GM21360 (cell line): ENCODE data around the gene LDLRAD4.

Experiments
- ATAC-seq: cut with Tn5 transposase; IDR thresholded peaks from one replicate; pipeline ENCODE4 v1.9.1; 2021; ENCODE audit warnings: mild to moderate bottlenecking, moderate library complexity; ENCODE audit not compliant: unreplicated experiment

The LDLRAD4 gene

GRCh38 chr18:13380691-13381070 is 162.1 kb downstream of the LDLRAD4 start:
- no peak for ATAC-seq

DNA sequence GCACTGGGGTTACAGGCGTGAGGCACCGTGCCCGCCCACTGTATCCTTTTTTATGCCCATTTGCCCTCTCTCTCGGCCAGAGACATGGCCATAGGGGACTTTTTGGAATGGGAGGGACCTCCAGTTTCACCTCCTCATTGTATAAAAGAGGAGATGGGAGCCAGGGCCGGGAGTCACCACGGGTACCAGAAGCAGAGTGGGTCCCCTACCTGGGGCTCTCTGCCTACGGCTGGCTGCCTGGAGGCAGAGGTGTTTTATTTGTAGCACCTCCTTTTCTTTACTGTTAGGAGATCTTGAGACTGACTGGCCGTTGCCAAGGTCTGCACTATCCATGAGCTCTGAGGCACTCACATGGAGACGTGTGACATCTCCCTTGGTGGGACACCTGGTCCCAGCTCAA is 162.8 kb downstream of the LDLRAD4 start:
- ATAC-seq, result no peak

- ATAC-seq, result no peak
Observed at GRCh38 chr18:13381944-13382365, 163.4 kb downstream of the LDLRAD4 start.

DNA sequence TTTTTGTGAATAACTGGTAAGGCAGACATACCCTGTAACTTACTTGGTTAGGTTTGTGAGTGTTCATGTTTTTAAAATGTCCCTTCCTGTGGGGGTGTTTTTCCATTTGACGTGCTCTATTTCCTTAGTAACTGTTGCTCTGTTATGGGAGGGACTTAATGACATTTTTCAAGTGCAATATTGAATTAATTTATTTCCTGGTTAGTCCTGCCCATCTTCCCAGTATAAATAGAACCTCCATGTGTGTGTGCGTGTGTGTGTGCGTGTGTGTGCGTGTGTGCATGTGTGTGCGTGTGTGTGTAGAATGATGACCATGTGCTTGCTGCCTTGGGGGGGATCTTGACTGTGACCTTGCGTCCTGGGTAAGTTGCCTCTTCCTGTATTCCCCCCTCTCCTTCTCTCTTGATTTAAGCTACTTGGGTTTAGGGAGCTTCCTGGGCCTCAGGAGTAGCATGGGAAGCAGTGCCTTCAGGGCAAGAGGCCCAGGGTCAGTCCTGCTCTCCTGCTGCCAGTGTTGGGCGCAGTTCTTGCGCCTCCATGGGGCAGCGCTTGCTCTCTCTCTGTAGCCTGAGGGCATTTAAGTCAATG is 163.9 kb downstream of the LDLRAD4 start:
- no peak for ATAC-seq

DNA sequence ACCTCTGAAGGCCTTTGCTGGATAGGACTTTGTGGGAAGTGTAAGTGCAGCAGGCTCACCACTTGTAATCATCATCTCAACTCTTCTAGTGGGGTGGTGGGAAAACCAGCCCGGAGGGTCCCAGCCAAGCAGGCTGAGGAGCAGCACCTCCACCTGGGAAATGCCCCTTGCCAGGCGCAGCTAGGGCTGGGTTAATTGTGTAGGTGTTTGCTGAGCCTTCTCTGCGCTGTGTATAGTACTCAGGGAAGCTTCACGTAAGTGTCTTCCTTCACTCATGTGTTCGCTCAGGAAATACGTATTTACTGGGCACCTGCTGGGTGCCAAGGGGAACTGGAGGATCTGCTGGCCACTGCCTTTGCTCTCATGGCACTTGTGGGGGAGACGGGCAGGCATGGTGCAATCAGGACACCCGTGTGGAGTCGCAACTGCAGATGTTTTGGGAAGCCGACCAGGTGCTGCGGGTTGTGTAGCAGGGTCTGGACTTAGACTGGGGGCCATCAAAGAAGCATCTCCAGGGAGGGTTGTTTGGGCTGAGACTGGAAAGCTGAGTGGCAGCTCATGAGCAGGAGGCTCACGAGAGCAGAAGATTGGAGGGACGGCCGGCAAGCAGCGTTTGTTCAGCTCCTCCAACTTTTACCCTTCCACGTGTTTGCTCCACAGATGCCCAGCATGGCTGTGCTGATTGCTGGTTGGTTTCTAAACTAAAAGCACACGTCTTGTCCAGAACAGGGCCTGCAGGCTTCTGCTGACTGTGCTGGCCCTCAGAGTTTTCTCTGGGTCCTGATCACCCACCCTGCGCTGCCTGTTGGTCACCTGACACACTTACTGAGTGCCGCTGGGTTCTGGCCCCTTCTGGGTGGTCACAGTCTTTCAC is 164.6 kb downstream of the LDLRAD4 start:
- no peak for ATAC-seq

DNA sequence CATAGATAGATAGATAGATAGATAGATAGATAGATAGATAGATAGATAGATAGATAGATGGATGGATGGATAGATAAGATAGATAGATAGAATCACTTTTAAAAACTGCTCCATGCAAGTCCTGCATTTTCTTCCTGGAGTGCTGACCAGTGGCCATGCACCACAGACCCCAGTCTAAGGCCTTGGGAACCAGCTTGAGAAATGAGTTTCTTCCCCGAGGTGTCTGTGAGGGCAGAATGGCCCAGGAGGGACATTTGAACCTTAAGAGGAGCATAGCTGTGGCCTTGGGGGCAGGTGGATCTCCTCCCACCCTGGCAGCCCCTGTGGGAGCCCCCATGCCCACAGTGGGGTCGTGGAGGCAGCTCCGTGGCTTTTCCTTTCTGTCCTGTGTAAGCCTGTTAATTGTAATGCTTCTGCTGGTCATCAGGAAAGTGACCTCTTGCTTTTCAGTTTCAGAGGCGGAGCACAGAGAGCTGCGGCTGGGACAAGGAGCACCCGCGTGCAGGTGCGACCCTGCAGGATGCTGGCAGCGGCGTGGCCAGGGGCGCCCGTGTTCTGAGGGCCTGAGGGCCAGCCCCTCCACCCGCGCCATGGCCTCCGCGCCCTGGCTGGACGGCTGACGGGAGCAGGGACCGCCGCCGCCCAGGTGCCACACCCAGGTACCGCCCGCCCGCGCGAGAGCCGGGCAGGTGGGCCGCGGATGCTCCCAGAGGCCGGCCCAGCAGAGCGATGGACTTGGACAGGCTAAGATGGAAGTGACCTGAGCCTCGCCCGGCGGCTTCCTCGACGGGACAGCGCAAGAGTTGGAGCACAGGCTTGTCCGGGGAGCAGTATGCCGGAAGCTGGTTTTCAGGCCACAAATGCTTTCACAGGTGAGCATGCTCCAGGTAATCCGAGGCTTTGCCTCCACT is 168.6 kb downstream of the LDLRAD4 start:
- no peak for ATAC-seq

DNA sequence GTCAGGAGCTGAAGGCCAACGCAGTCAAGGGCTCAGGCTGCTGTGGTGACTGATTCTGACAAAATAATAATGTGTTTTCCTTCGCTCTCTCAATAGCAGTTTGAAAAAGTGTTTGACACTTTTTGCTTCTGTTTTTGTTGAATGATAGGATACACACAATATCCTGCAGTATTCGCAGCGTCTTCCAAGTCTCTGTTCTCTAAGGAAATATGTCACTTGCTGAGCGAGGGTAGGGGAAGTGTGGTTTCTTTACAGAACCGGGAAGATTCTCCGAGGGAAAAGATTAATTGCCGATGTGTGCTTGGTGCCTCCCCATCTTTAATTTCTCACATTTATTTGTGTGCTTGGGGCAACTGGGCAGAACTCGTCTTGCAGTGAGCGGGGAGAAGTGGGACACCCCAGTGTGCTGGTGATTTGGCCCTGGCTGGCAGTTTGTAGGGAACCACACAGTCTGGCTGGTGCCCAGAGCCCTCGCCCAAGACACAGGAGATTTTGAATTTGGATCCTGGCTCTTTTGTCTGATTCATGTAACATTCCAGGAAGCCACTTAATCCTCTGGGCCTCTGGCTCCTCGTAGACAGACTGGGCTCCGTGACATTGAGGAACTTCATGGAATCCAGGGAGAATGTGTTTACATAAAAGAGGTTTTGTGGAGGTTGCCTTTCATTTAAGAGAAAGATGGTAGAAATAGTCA is 169.4 kb downstream of the LDLRAD4 start:
- ATAC-seq, result no peak

- no peak for ATAC-seq
Observed at GRCh38 chr18:13388586-13389490, 170.3 kb downstream of the LDLRAD4 start.

GRCh38 chr18:13389491-13390131 is 171.1 kb downstream of the LDLRAD4 start:
- no peak for ATAC-seq

DNA sequence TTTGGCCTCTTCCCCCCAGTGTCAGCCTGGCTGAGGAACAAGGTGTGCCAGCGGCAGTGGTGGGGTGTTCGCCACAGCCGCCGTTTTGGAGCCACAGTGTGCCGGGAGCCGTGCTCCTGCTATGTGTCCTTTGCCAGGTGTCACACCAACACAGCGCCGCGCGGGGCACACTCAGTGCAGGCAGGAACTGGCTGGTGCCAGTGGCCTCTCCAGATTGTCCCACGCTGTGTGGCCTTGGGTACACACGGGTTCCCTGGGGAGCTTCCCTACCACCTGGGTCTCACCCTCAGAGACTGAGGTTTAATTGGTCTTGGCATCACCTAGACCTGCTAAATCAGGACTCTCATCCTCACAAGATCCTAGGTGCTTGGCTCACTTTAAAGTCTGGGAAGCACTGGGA is 171.6 kb downstream of the LDLRAD4 start:
- ATAC-seq, result no peak

DNA sequence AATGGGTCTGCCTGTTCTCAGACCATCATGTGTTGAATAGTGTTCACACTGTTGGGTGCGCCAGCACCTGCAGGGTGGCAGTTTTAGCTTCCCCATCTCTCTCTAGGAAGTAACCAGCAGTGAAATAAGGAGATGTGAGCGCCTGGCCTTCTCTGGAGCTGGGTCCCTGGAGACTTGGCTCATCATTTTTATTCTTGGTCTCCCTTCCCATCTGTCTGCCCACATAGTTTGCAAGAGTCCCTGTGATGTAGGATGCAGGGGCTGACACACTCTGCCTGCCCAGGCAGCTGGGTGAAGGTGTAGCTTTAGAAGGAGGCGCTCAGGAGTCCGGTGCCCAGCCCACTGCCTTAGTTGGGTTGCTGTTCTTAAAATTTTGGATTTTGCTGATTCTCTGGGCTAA is 172.2 kb downstream of the LDLRAD4 start:
- no peak for ATAC-seq

- ATAC-seq, result no peak
Observed at GRCh38 chr18:13392029-13392750, 173.6 kb downstream of the LDLRAD4 start.

DNA sequence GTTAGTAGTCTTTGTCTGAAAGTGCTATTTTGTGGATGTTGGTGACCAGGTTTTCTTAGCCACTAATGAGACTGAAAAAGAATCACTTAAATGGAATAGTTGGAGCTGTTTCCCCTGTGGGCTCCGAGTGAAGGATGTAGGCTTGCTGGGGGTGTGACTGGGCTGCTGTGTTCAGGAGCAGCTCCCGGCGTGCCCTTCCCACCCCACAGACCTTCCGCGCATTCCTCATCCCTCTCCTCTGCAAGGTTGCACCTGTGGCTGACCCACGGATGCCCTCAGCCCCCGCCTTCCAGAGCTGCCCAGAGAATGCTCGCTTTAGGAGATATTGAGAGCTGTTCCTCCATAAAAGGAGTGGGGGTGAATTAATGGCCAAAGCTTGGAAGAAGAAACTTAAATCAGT is 174.3 kb downstream of the LDLRAD4 start:
- ATAC-seq, result no peak

DNA sequence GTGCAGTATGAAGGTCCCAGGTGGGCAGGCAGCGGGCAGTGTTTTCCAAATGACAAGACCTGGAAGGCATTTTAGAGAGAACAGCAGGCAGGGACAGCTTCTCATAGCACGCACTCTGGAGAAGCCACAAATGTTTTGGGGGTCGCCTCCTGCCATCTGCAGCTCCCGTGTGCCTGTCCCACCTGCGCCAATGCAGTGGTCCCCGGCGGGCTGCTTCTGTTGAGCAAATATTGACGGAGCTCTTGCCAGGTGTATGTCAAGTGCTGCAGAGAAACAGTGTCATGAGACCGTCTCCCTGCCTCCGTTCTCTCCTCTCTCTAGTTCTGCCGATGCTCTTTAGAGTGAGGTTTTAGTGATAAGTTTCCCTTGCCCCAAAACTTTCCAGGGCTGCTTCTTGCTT is 174.8 kb downstream of the LDLRAD4 start:
- no peak for ATAC-seq

DNA sequence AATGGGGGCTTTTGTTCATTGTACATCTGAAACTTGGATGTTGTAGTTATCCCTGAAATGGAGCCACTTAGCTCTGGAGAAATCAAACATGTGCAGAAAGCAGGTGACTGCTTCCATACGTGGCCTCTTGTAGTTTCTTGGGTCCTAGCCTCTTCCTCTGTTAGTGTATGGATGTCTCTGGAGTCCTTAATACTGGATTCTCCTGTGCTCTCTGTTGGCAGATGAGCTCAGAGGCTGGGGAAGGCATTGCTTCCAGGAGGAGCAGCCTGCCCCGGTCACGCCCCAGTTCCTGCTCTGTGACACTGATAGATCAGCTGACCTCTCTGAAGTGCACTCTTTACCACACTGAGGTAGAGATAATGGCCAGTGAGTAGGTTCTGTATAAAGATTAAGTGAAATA is 176.2 kb downstream of the LDLRAD4 start:
- no peak for ATAC-seq

DNA sequence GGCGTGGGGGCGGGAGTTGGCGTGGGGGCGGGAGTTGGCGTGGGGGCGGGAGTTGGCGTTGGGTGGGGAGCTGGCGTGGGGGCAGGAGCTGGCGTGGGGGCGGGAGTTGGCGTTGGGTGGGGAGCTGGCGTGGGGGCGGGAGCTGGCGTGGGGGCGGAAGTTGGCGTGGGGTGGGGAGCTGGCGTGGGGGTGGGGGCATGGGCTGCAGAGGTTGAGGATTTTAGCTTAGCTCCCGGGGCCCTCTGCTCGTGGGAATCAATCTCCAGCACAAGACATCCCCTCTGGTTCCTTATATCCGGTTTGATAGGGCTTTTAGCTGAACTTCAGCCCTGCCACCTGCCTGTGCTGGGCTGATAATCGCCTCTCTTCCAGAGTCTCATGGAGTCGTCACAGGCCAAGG is 177.0 kb downstream of the LDLRAD4 start:
- no peak for ATAC-seq

- ATAC-seq, result no peak
Observed at GRCh38 chr18:13397504-13398163, 179.1 kb downstream of the LDLRAD4 start.

DNA sequence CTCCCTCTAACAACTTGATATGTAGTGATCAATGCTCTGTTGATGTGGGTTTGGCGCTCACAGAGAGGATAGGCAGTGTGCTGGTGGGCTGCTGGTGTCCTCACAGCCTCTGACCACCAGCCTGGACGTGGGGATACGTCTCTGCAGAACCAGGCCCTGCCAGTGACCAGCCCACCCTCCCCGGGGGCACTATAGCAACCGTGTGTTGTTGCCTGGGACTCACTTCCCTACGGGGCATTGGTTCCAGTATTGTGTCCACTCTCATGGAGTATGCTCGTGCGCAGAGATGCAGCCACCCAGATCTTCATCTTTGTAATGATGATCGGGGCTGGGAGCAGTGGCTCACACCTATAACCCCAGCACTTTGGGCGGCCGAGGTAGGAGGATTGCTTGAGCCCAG is 180.1 kb downstream of the LDLRAD4 start:
- no peak for ATAC-seq
